K562 (cell line): Measurements from ENCODE around the gene TMEM151A. TPM values are rescaled to one million over a fixed set of nuclear protein-coding genes. Genes with fewer than 3 reads are reported as not detected.
A peak's percentile ranks its signal among the peaks of the same experiment; 100 is the strongest.

Experiments used
- BRD9 ChIP-seq: fragments of 450-650 bp; IDR thresholded peaks from 2 replicates; pipeline ENCODE4 v1.6.1; 2018; ENCODE audit warnings: low read depth; ENCODE audit not compliant: partially characterized antibody
- CGGBP1 ChIP-seq: fragments of 250-450 bp; sonication (Bioruptor Pico); IDR thresholded peaks from 2 replicates; pipeline ENCODE4 v1.9.0; 2021; ENCODE audit warnings: mild to moderate bottlenecking
- CHD2 ChIP-seq: IDR thresholded peaks from 2 replicates; pipeline ENCODE4 v1.6.1; 2011; ENCODE audit warnings: low read depth, low read length
- CREM ChIP-seq: IDR thresholded peaks from 2 replicates; pipeline ENCODE4 v1.6.1; 2014; ENCODE audit warnings: antibody characterized with exemption, low read depth
- FOXK2 ChIP-seq, 2 experiments: fragments of 450-650 bp; IDR thresholded peaks in 1 of 2; conservative IDR thresholded peaks in 1 of 2; 2 replicates each; pipeline ENCODE4 v1.6.1; 2016; ENCODE audit warnings: low read depth in 2 of 2, mild to moderate bottlenecking in 1 of 2
- HDAC2 ChIP-seq: fragments of 450-650 bp; IDR thresholded peaks from 2 replicates; pipeline ENCODE4 v1.6.1; 2016; ENCODE audit warnings: mild to moderate bottlenecking
- HDAC3 ChIP-seq: fragments of 450-650 bp; IDR thresholded peaks from 2 replicates; pipeline ENCODE4 v1.6.1; 2018; ENCODE audit warnings: borderline replicate concordance, mild to moderate bottlenecking, moderate library complexity; ENCODE audit not compliant: partially characterized antibody
- HMGXB4 ChIP-seq: sonication (generic); formaldehyde crosslinking; IDR thresholded peaks from 2 replicates; pipeline ENCODE4 v1.8.1; 2023; ENCODE audit warnings: mild to moderate bottlenecking, missing genetic modification reagents
- HOMEZ ChIP-seq: fragments of 250-450 bp; sonication (Bioruptor Pico); IDR thresholded peaks from 2 replicates; pipeline ENCODE4 v1.4.0; 2020; ENCODE audit warnings: mild to moderate bottlenecking, moderate library complexity
- MBD1 ChIP-seq: fragments of 250-450 bp; sonication (Bioruptor Pico); IDR thresholded peaks from 2 replicates; pipeline ENCODE4 v1.8.0; 2022; ENCODE audit warnings: inconsistent platforms
- MLLT1 ChIP-seq, 2 experiments: fragments of 450-650 bp; IDR thresholded peaks; 2 replicates each; pipeline ENCODE4 v1.6.1; 2016
- RNF2 ChIP-seq: sonication (generic); IDR thresholded peaks from 2 replicates; pipeline ENCODE4 v1.6.1; 2016
- TBL1XR1 ChIP-seq, 2 experiments: IDR thresholded peaks; 2 replicates each; pipeline ENCODE4 v1.6.1; 2012; ENCODE audit warnings: improper control_type of control experiment in 2 of 2, low read length in 2 of 2, mild to moderate bottlenecking in 1 of 2
- ZBTB26 ChIP-seq: fragments of 450-650 bp; formaldehyde crosslinking; IDR thresholded peaks from 2 replicates; pipeline ENCODE4 v1.4.0; 2022; ENCODE audit warnings: missing genetic modification characterization
- ZBTB5 ChIP-seq: fragments of 450-650 bp; IDR thresholded peaks from 2 replicates; pipeline ENCODE4 v1.6.1; 2017; ENCODE audit warnings: antibody characterized with exemption
- ZNF644 ChIP-seq: fragments of 200-800 bp; sonication (Bioruptor generic); IDR thresholded peaks from 2 replicates; pipeline ENCODE4 v1.6.1; 2016; ENCODE audit warnings: low read depth, missing genetic modification characterization, missing compliant biosample characterization
- polyA plus RNA-seq, 8 experiments: library from polyadenylated mRNA; depleted of rRNA in 4 of 8; stranded (reverse) in 5 of 8; unstranded in 3 of 8; fragments of >200 nt; fragmentation: Nextera tagmentation in 2 of 8; fragmentation: Illumina TruSeq in 1 of 8; extraction: Ambion mirVana in 2 of 8; extraction: Trizol in 1 of 8; gene quantifications; 2 replicates each; pipeline versions ENCODE4 v1.2.1 to v1.2.3, GENCODE V29; 2011 to 2014; ENCODE audit warnings: inconsistent platforms in 1 of 8, missing spikeins in 1 of 8
- total RNA-seq, 7 experiments: library from RNA; depleted of rRNA in 6 of 7; stranded (reverse); fragments of >200 nt in 6 of 7; fragmentation: Illumina TruSeq in 2 of 7; extraction: Trizol in 2 of 7; gene quantifications; 2 replicates each; pipeline versions ENCODE4 v1.2.1 to v1.2.3, GENCODE V29; 2011 to 2021; ENCODE audit warnings: low replicate concordance in 1 of 7

The TMEM151A gene
- total and polyA plus RNA-seq, 9 of the 15 experiments (the other 6 are each of a cell fraction or from before 2014, with no cell fraction given), result not detected

- TF ChIP-seq ZBTB26 (no peak), ZBTB5 (no peak), ZNF644 (tag) (no peak), FOXK2 (conservative IDR thresholded peaks at IDR 0.05 in 1 of 2, IDR thresholded peaks at IDR 0.05 in 1 of 2; ENCODE audit: low read depth in 2 of 2) (peak in 1 of 2 experiments; percentile 98; a peak in 2 of 4 replicates), HDAC3 (no peak), CGGBP1 (CRISPR knock-in tag) (no peak), MBD1 (no peak), MLLT1 (IDR thresholded peaks at IDR 0.05) (0 out of 4 replicates have a peak, but pooled peaks of 1 of the 2 experiments have one; percentile 7), RNF2 (peak; percentile 3; the same call in 1 of the 2 replicates), HDAC2 (0 out of 2 replicates have a peak, but pooled peaks have one; percentile 67), CHD2 (peak; percentile 94), BRD9 (peak; percentile 30), CREM (0 out of 2 replicates have a peak, but pooled peaks have one; percentile 22), TBL1XR1 (IDR thresholded peaks at IDR 0.05; ENCODE audit: low read length in 2 of 2) (no peak), HOMEZ (CRISPR knock-in tag) (no peak), HMGXB4 (peak; percentile 29; the same call in 1 of the 2 replicates)
Observed at GRCh38 chr11:66267379-66268243, 24.1 kb upstream of the TMEM151A start (continued).
